Colonic mucosa (tissue), 4 donors: ENCODE data around the gene OR6P1. TPM values are rescaled to one million over a fixed set of nuclear protein-coding genes. Genes with fewer than 3 reads are reported as not detected.

ENCODE experiments used
- DNase-seq: peaks from one replicate; pipeline ENCODE4 v3.0.0-alpha.2; 2020
- H3K27ac ChIP-seq: fragments of 200-600 bp; one replicate; pipeline ENCODE4 v1.8.0; 2021
- H3K27me3 ChIP-seq: fragments of 200-600 bp; one replicate; pipeline ENCODE4 v1.8.0; 2021
- H3K36me3 ChIP-seq: fragments of 200-600 bp; one replicate; pipeline ENCODE4 v1.8.0; 2021
- H3K4me1 ChIP-seq: fragments of 200-600 bp; one replicate; pipeline ENCODE4 v1.8.0; 2021; ENCODE audit warnings: mild to moderate bottlenecking
- H3K4me3 ChIP-seq: fragments of 200-600 bp; one replicate; pipeline ENCODE4 v1.8.0; 2021
- H3K9ac ChIP-seq, 2 donors: one replicate each; pipeline ENCODE4 v1.7.0; 2013; ENCODE audit warnings: control low read depth in 2 of 2, low read depth in 2 of 2, low read length in 2 of 2
- H3K9me3 ChIP-seq: fragments of 200-600 bp; one replicate; pipeline ENCODE4 v1.8.0; 2021
- intact Hi-C: fragments of 100-400 bp; cut with DNase I; formaldehyde crosslinking; loops from one replicate; pipeline ENCODE4 v1.14.1; 2022
- total RNA-seq, 2 donors: library from RNA; stranded (reverse); fragmentation: NEBNext Ultra II Directional in 1 of 2; extraction: Animal tissue kit (Norgen Biotek cat#: 25700) in 1 of 2; gene quantifications; one replicate each; pipeline ENCODE4 v1.2.1, GENCODE V29; 2021
- TF ChIP-seq, protein P1 (sequence below): fragments of 200-600 bp; IDR thresholded peaks from one replicate; pipeline ENCODE4 v1.8.0; 2022; ENCODE audit warnings: antibody characterized with exemption, mild to moderate bottlenecking
- donor health status: healthy.
- donor health status: DM: no; HTN: no; CAD: no.
- donor health status: DM: no; HTN: no; CAD: no.

OR6P1 gene
- total RNA-seq, 2 donors from 2014 or later, result not detected

DNA sequence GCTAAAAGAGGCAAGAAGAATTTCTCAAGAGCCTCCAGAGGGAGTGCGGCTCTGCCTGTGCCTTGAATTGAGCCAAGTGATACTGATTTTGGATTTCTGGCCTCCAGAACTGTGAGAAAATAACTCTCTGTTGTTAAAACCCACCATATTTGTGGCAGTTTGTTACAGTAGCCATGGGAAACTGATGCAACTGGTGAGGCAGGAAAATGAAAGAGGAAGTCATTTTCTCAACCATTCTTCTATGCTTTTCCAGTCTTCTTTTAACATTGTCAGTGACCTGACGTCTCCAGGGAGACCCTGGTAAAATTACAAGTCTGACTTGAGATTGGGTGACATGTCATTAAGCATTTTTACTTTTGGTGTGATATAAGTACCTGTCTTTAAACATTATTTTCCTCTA is 5.8 kb downstream of the OR6P1 start:
- no peaks in the 10 kb centered on the region for H3K4me1 ChIP-seq
- no peak overlapping the region for H3K9ac ChIP-seq
- DNase-seq, result no peak
- H3K27me3 ChIP-seq, result no peaks in the 10 kb centered on the region
- H3K36me3 ChIP-seq, result no peaks in the 10 kb centered on the region
- TF ChIP-seq, protein P1, sequence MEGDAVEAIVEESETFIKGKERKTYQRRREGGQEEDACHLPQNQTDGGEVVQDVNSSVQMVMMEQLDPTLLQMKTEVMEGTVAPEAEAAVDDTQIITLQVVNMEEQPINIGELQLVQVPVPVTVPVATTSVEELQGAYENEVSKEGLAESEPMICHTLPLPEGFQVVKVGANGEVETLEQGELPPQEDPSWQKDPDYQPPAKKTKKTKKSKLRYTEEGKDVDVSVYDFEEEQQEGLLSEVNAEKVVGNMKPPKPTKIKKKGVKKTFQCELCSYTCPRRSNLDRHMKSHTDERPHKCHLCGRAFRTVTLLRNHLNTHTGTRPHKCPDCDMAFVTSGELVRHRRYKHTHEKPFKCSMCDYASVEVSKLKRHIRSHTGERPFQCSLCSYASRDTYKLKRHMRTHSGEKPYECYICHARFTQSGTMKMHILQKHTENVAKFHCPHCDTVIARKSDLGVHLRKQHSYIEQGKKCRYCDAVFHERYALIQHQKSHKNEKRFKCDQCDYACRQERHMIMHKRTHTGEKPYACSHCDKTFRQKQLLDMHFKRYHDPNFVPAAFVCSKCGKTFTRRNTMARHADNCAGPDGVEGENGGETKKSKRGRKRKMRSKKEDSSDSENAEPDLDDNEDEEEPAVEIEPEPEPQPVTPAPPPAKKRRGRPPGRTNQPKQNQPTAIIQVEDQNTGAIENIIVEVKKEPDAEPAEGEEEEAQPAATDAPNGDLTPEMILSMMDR, result no peak
- H3K4me3 ChIP-seq, result no peak overlapping the region
- H3K9me3 ChIP-seq, result no peaks in the 10 kb centered on the region
- no peak overlapping the region for H3K27ac ChIP-seq
- intact Hi-C loops, result no loop called here

DNA sequence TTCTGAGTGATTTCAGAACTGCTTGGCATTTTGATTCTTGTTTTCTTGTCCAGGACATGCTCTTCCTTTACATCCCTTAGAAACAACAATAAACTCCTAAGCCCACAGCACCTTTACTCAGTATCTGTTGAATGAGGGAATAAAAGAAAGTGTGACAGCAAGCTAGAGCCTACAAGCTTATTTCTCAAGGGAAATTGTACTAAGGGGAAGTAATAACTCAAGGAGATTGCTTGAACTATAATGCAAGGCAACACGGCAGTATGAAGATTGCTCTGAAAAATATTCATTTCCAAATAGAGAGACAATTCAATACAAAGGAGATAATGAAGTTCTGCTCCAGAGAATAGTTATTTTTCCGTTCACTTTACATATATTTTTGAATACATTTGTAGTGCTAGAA is 6.5 kb downstream of the OR6P1 start:
- Histone ChIP-seq H3K4me3 (no peak overlapping the region), H3K36me3 (no peaks in the 10 kb centered on the region), H3K9ac (no peak overlapping the region), H3K27me3 (no peaks in the 10 kb centered on the region), H3K27ac (no peak overlapping the region), H3K4me1 (no peaks in the 10 kb centered on the region), H3K9me3 (no peaks in the 10 kb centered on the region)
- intact Hi-C loops, result no loop called here
- no peak for DNase-seq
- TF ChIP-seq, protein P1, result no peak

DNA sequence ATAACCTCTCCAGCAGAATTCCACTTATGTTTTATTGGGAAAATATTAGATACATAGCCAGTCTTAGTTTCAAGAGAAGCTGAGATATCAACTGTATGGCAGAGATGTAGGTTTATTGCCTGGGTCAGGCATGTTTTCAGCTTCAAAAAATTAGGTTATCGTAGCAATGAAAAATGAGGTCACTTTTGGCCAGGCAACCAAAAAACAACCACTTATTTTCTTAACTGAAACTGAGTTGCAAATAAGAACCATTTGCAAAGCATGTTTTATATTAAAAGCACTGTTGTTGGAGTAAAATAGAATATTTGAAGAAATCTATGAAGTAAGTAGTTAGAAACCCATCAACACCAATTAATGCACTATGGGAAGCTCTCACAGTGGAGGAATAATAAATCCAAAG is 10.7 kb downstream of the OR6P1 start:
- Histone ChIP-seq H3K9me3 (no peaks in the 10 kb centered on the region), H3K27me3 (no peaks in the 10 kb centered on the region), H3K9ac (no peak overlapping the region), H3K4me3 (no peak overlapping the region), H3K36me3 (no peaks in the 10 kb centered on the region), H3K4me1 (no peaks in the 10 kb centered on the region), H3K27ac (no peak overlapping the region)
- TF ChIP-seq, protein P1, result no peak
- intact Hi-C loops, result no loop called here
- no peak for DNase-seq

DNA sequence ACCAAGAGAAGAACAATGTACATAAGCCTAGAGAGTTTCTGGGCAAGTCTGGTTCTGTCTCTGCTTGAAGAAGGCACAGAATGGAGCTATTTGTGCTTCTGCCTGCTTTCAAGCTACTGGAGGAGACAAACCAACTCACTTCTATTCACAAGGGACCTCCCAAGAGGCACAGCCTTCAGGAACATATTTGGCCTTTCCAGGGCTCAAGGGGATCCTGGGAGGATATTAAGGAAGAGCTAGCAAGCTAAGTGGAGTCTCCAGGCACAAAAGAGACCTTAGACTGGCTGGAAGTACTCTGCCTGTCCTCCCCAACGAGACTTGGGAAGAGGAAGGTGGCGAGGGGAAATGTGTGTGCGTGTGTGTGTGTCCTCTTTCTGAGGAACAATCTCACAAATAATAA is 16.0 kb downstream of the OR6P1 start, which contains the start of gene OR6Y1:
OR6Y1 (minus strand) TSS at position 54 of the 400 bp plus-strand sequence. CDS start 6,300 bp downstream, outside the sequence.
- Histone ChIP-seq H3K9ac (no peak within 1 kb of the TSS), H3K27ac (no peak within 1 kb of the TSS), H3K27me3 (no peaks in the 10 kb centered on the region), H3K9me3 (no peaks in the 10 kb centered on the region), H3K36me3 (no peaks in the 10 kb centered on the region), H3K4me3 (no peak within 1 kb of the TSS), H3K4me1 (no peaks in the 10 kb centered on the region)
- no peak for DNase-seq
- TF ChIP-seq, protein P1, result no peak
- intact Hi-C loops, result no loop called here

DNA sequence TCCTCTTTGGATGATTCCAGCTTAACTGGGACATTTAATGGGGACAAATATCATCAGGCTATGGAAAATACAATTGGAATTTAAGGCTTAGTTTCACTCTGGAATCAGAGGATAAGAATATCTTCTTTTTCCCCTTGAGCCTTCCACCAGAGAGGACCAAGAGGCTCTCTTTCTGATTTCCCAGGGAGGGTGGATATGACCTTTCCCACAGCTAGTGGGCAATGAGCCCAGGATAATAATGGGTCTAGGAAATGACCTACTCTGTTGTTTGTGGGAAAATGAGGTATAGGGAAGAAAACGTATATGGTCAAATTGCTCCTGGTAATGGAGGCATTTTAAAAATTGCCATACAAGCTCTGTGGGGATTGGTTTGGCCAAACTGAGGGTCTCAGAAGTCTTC is 18.1 kb downstream of the OR6P1 start:
- no peak overlapping the region for H3K9ac ChIP-seq
- no peaks in the 10 kb centered on the region for H3K9me3 ChIP-seq
- H3K27ac ChIP-seq, result no peak overlapping the region
- H3K36me3 ChIP-seq, result no peaks in the 10 kb centered on the region
- intact Hi-C loops, result no loop called here
- no peaks in the 10 kb centered on the region for H3K4me1 ChIP-seq
- DNase-seq, result no peak
- no peaks in the 10 kb centered on the region for H3K27me3 ChIP-seq
- no peak overlapping the region for H3K4me3 ChIP-seq
- TF ChIP-seq, protein P1, result no peak

DNA sequence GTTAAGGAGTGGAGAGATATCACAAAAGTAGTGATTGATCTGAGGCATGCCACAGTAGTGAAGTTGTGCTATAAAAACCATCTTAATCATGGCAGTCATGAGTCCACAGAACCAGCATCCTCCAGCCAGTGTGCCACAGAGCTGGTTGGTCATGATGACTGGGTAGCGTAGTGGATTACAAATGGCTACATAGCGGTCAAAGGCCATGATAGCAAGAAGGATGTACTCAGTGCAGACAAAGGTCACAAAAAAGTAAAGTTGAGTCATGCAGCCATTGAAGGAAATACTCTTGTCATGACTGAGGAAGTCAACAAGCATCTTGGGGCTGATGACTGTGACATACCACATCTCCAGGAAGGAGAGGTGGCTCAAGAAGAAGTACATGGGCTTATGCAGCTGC is 22.8 kb downstream of the OR6P1 start:
- TF ChIP-seq, protein P1, result no peak
- no peak overlapping the region for H3K4me3 ChIP-seq
- H3K36me3 ChIP-seq, result no peaks in the 10 kb centered on the region
- no peaks in the 10 kb centered on the region for H3K27me3 ChIP-seq
- no peak for DNase-seq
- H3K9ac ChIP-seq, result no peak overlapping the region
- H3K27ac ChIP-seq, result no peak overlapping the region
- no peaks in the 10 kb centered on the region for H3K4me1 ChIP-seq
- no peaks in the 10 kb centered on the region for H3K9me3 ChIP-seq
- intact Hi-C loops, result no loop called here
